ENCODE results near the gene SCUBE1.

DNA sequence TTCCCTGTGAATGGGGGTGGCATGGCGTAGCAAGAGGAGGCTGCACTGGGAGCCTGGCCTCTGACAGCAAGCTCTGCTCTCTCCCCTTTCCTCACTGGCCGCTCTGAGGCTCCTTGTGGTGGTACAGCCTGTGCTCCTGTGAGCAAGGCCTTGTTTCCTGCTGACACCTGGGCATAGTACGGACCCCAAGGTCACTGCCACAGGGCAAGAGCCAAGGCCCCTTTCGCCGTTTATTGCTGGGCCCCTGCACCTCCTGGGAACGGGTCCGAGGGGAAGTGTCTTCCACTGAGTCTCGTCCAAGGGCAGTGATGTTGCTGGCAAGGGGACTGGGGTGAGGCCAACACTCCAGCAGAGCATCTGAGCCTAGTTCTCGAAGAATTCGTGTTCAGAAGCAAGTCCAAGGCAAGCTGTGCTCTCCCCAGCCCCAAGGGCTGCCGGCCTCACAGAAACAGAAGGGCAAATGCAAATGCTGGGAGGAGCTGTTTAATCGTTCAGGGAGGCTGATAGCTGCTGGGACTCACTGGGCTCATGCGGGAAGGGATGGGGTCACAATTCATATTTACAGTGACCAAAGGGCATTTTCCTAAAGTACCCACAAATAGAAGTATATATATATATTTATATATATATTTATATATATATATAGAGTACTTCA lies 140.3 kb downstream of the SCUBE1 start:
- TF ChIP-seq CTCF (IDR thresholded peaks at IDR 0.05) (no peak), POLR2AphosphoS5 (IDR thresholded peaks at IDR 0.05) (no peak), POLR2A (IDR thresholded peaks at IDR 0.05) (no peak)

Data from gastroesophageal sphincter (tissue), 3 donors.